Stimulated activated CD8-positive, alpha-beta memory T cell treated with anti-CD3 and anti-CD28 coated beads, Interleukin-15, amount 100 ng/mL, for 4 hours (primary cell): ENCODE data around the gene HSFY1.
"Not testable (repeated sequence)": the region's sequence is repeated elsewhere in the genome, so short reads cannot be mapped to it uniquely, and the experiment has no call there.

Experiments used
- DNase-seq, 2 donors: peaks; one replicate each; pipeline ENCODE4 v3.0.0-alpha.2; 2020; ENCODE audit warnings: low read depth in 2 of 2

Gene HSFY1, protein sequence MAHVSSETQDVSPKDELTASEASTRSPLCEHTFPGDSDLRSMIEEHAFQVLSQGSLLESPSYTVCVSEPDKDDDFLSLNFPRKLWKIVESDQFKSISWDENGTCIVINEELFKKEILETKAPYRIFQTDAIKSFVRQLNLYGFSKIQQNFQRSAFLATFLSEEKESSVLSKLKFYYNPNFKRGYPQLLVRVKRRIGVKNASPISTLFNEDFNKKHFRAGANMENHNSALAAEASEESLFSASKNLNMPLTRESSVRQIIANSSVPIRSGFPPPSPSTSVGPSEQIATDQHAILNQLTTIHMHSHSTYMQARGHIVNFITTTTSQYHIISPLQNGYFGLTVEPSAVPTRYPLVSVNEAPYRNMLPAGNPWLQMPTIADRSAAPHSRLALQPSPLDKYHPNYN

DNA sequence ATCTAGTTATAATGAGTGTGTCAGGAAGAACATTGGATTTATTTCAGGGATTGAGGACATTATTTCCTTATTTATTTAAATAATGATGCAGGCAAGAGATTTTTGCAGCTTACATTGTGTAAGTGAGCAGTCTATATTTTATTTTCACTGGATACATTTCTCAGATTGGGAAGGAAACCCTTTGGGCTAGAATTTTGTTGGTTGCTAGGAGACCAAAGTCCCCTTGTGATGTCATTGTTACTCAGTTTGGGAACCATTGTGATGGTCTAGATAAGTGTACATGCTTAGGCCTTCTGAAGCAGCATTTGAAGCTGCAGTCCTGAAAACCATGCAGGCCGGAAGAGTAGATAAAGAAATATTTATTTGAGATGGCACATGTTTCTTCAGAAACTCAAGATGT, at the start of gene HSFY1:
TSS of gene HSFY1 (plus strand) at position 301 of the 400 bp plus-strand sequence. CDS start at position 369, 68 bp downstream.
- DNase-seq = not testable (repeated sequence)

DNA sequence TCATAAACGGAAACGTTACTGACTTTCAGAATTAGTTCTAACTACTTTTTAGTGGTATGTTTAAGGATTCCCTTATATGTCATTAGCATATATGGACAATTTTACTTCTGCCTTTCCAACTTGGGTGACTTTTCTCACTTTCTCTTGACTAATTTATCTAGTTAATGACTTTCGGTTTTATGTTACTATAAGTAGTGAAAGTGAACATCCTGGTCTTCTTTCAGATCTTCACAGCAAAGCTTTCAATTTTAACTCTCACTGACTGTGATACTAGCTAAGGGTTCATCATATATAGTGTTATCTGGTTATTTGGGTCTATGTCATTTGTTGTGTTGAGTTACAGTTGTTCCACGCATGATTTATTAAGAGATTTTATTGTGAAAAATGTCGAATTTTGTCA, 42.3 kb upstream of the HSFY1 start:
- DNase-seq = not testable (repeated sequence)

DNA sequence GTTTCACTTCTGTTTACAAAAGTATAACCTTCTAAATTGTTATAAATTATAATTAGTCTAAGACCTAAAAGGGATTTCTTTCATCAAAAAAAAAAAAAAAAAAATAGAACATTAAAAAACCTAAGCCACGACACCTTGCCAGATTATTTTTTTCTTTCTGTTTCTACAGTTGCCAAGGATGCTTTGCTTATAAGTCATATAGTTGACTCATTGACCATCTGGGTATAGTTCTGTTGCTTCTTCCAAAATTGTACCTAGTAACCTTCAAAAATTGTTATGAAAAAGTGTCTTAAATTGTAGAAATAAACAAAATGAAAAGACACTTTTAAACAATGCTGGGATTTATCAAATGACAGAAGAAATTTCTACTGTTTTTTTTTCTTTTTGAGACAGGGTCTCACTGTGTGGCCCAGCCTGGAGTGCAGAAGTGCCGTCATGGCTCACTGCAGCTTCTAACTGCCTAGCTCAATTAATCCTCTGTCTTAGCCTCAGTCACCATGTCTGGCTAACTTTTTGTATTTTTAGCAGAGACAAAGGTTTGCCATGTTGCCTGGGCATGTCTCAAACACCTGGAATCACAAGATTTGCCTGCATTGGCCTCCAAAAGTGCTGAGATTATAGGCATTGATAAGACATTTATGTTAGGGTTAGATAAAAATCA, 15.4 kb upstream of the HSFY1 start:
- not testable (repeated sequence) for DNase-seq

DNA sequence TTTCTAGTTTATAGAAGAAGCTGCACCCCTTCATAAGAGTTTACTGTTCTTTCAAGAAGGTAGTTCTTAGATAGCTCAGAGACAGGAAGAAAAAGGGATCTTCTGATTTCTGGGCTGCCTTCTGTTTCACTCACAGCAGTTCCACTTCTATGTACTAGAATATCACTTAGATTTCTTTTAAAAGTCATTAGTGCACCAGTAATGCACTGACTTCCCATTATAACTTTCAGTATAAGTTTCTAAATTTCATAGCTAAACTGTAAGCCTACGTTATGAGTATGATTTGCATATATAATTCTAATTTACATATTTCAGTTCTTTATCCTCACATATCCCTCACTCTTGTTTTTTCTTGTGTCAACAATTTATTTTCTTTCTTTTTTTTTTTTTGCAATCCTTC, 7.6 kb upstream of the HSFY1 start:
- not testable (repeated sequence) for DNase-seq

DNA sequence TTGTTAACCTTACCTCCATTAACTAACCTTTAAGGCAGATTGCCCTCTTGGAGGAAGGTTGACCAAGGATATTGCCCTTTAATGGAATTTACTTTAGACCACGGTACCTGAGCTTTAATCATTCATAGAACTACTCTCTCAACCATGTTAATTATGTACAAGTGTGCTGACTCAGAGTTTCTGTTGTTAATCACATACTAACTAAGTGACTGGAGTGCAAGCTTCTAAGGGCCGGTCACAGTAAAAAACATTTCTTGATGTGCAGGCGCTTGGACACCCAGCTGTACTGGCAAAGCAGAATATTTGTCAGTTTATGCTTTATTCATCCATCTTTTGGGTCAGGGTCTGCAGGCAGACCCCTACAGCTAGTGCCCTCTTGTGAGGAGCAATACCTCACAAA, 6.6 kb downstream of the HSFY1 start:
- not testable (repeated sequence) for DNase-seq

DNA sequence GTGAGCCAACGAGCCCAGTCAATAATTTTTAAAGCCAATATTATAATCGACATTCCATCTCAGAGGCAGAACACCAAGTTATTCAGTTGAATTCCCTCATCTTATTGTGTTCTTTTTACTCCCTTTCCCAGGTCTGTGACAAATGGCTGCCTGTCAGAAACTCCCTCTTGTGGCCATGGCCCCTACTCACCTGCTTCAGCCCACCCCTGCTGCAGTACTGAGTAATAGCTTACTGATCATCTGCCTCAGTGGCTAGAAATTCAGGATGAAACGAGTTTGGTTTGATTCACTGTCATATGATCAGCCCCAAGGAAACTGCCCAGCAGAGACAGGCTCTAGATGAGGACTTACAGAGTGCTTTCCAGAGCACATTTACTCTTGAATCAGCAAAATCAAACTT, 19.4 kb downstream of the HSFY1 start:
- not testable (repeated sequence) for DNase-seq
